Measurements from ENCODE around the gene EPM2A.

The EPM2A gene

DNA sequence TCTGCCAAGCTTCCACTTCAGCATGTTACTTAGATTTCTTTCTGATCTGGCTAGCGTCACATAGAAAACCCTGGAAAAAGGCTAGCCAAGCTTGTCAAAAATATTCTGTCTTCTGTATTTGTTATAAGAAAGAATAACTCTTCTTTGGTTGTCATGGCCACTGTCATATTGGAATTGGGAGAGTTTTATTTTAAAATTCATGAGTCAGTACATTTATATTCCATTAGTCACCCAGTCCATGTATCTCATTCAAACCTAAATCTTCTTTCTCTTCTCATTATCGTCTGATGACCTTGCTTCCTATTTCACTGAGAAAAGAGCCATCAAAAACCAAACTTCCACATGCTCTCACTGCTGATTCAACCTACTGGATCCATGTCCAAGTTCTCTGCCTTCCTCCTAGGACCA, 65.7 kb downstream of the EPM2A start:
- DNase-seq, result peak; percentile 86

DNA sequence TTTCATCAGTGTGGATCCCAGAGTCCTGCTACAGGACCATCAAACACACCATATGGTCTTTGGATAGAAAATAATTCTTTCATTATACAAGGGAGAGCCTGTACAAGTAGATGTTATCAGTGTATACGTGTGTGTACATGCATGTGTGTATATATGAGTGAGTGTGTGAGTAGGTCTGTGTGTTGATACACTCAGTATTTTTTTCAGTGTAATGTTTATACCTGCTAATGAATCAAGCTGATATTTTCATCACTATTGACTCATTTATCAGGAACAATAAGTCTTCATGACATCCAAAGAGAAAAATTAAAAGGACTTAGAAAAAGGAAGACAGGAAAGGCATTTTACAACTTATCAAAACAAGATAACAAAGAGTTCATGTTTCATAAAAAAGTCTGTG, 66.5 kb downstream of the EPM2A start:
- no peak for DNase-seq

DNA sequence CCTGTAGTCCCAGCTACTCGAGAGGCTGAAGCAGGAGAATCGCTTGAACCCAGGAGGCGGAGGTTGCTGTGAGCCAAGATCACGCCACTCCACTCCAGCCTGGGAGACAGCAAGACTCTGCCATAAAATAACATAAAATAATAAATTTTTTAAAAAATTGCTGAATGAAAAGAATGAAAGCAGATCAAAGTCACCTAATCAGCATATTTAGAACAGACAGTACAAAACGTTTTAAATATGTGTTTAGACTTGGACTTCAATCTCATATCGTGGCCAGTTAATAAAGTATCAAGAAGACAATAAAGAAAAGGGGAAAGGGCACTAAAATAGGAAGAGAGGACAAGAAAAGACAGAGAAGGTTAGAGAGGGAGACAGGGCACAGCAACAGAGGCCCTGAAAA, 74.6 kb downstream of the EPM2A start:
- no peak for DNase-seq

DNA sequence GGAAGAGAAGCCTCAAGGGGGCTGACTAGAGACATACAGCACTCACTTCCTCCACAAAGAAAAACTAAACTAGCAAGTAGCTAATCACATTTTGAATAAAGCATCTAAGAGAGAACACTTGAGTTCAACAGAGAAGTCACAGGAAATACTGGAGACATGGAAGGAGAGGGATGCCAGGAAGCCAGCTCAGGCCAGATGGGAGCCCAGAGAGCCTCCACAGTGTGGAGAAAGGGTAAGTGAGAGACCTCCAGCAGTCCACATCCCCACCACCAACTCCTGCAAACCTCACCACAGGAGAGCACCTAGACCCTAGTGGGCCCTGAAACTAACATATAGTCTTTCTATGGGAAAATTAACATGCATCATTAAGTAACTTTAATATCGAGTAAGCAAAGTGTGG, 79.2 kb downstream of the EPM2A start:
- no peak for DNase-seq

DNA sequence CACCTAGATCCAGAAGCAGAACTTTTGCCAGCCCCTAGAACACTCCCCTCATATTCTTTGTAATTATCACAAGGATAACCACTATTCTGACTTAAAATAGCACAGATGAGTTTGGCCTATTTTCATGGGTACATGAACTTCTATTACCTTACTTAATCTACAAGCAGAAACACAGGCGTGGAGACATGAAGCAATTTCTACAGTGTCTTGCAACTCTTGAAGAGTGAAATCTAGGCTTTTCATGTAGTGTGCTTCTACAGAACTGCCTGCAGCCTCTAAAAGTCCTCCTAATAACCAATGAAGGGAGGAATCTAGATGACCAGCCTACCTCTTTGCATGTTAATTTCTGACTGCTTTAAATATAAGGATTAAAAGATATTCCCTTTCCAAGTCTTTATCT, 82.7 kb downstream of the EPM2A start:
- no peak for DNase-seq

DNA sequence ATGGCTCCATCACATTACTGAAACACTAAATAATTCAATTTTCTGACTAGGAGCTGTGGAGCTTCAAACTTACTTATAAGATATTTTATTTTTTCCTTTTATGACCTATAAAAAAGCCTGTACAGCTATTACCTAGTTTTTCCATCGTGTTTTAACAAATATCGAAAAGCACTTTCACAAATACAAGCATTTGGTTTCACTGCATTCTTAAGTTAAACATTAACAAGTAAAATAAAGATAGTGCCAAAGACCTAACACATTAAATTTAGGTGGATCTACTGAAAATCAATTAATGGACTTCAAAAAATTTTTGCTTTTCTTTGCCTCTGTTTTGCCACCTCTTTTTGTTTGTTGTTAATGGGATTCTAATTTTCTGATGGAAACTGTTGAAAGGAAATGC, 83.3 kb downstream of the EPM2A start:
- no peak for DNase-seq

DNA sequence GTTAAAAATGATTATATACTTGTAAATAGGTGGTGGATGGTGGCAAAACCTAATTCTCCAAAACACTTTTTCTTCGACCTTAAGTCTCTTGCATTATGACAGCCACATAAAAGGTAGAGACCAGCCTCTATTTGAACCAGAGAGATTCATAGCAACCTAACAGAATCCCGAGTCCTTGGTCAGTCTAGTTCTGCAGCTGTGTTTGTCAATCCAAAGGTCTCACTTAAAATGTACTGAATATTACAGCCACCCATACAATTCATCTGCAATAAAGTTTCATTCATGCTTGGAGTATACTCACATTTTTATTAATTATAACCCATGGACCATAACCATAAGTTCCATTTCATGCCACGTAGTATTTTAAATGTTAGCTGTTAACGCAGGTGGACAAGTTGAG, 87.2 kb downstream of the EPM2A start:
- DNase-seq, result no peak

DNA sequence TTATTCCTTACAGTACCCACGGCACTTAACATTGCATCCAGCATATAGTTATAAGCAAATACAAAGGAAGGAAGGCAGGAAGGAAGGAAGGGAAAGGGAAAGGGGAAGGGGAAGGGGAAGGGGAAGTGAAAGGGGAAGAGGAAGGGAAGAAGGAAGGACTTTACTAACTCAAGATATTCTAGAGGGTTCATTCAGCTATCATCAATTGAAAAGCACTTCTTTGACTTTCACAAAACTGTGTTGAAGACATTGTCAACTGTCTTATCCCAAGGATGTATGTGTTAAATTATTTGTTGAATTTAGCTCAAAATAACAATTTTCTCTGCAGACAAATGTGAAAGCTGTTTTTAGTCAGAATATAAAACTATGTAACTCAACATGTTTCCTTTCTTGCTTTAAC, 87.7 kb downstream of the EPM2A start:
- DNase-seq, result no peak

DNA sequence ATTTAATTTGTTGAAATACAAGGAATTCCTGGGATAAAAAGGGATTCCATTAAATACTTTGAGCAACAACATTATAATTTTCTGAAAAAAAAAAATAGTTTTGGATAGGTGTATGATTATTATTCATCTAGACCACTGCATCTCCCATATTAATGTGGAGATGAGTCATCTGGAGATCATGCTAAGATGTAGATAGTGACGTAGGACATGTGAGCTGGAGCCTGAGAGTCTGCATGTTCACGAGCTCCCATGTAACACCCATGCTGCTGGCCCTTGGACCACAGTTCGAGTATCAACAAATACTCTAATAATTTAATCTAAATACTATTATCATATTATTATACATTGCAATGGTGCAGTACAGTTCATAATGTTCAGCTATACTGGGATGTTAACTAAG, 91.6 kb downstream of the EPM2A start:
- peak; percentile 26 for DNase-seq

DNA sequence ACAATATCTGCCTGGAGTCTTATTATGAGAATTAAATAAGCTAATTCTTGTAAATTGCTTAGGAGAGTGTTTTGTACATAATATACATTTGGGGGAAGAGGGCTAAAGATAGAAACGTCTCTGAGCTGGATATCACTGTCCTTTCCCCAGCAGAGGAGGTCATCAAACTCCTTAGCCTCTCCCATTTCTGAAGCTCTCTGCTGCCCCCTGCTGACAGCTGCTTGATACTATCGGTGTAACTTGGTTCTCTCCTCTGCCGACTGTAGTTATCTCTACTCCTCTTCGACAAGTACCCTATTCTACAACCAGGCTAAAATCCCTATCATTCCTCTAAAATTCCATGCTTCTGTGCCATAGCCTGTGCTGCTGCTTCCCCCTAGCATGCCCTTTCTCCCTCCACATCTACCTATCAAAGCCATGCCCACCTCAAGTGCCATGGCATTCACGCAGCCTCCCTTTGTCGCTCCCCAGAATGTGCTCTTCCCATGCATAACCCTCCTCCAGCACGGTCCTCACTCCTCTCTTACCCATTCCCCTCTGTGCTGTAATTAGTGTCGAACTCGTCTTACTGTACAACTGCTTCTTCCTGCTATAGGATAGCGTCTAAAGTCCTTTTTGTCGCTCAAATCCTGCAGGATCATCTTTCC, 101.2 kb downstream of the EPM2A start:
- DNase-seq, result peak; percentile 78

DNA sequence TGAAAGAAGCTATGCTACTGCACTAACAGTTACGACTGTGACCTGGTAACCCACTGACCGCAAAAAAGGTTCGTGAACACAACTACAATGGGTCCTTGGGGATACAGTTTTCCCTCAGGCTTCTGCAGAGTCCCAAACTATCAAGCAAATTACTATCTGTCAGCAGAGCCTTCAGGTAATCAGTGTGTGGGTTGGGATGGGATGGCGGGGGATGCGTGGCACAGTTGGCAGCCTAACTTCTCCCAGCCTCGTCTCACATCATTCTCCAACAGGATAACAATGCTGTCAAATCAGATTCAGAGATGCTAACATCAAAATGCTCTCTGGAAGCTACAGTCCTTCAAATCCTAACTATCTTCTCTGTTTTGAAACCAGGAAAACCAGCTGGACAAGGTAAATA, 102.3 kb downstream of the EPM2A start:
- no peak for DNase-seq

DNA sequence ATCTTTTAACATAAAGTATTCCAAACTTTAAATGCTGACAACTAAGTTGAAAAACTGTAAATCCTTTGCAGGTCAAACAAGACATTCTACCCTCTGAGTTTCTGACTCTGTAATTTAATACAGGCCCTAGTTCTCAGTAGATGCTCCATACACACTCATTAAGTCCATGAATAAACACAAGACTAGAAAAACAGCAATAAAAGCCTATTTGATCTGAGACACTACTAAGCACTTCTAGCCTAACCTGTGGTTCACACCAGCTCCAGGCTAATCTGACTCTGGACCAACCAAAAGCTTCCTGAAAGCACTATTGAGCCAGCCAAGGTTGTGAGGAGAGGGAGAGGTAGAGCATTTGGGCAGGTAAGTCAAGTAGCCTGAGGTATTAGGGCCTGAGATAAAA, 103.9 kb downstream of the EPM2A start:
- DNase-seq, result no peak

DNA sequence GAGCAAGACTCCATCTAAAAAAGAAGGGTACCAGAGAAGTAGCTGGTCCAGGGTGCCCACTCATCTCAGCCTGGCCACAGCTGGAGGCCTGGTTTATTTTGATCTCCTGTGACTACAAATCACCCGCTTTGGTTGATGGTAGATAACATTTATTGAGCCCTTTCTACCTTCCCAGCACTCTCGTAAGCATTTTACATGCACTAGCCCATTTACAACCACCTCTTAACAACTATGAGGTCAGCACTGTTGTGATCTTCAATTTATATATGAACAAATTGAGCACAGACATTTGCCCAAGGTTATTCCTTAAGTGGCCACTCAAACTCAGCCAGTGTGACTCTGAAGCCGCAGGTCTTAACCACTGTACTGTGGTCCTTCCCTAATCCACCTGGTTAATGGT, 104.7 kb downstream of the EPM2A start:
- no peak for DNase-seq

DNA sequence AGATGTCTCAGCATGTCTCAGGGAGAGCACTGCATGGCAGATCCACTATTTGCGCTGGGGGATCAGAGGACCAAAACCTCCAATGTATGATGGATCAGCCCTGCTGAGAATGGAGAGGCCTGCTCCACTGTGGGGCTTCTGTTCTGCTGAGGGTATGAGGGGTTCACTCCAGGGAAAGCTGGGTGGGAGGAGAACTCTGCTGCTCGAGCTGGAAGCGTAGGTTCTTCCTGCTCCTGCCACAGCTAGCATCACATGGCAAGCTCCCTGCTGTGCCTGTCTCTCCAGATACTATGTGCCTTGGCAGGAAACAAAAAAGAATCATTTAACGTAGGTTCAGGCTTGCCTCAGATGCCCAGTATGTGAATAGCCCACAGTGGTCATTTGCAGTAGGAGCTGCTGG, 105.8 kb downstream of the EPM2A start:
- DNase-seq, result no peak

DNA sequence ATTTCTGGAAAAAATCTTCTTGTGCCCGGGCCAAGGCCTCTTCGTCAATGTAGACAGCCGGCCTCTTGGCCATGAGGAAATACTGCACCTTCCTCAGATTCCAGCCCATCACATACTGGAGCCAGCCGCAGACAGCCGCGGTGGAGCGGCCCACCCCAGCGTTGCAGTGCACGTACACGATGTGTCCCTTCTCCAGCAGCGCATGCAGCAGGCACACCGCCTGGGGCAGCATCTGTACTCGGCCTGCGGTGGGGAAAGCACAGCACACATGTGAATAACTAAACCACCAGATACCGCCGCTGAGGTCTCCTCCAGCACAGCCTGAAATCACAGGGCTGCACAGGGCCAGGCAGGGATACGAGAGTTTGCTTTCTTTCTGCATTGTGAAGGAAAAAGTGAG, 107.9 kb downstream of the EPM2A start:
- no peak for DNase-seq

DNA sequence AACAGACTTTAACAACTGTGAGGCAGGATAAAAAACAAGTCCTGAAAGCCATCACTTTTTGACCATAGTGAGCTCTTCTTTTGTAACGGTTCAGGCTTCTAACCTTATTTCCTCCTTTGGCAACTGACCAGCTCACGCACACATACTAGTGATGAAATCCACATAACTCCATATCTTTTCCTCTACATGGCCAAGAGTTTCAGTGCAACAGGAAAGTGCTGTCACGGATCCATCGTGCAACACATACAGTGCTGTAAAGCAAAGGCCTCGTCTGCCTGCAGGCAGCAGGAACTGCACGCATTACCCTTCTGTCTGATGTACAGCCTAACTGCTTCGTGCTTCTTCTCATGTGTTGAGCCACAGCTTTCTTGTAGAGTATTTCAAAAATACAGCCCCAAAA, 108.5 kb downstream of the EPM2A start:
- no peak for DNase-seq

DNA sequence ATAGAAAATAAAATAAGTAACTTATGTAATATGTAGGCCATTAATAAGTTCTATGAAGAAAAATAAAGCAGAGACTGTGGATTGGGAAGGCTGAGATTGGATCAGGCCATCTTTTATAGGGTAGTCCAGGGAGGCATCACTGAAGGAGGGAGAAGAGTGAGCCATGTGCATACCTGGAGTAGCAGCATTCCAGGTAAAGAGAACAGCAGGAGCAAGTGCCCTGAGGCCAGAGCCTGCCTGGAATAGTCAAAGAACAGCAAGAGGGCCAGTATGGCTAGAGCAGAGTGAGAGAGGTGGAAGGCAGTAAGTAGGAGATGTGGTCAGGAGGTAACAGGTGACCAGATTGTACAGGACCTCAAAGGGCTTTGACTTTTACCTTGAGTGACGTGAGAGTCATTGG, 112.1 kb downstream of the EPM2A start:
- no peak for DNase-seq

DNA sequence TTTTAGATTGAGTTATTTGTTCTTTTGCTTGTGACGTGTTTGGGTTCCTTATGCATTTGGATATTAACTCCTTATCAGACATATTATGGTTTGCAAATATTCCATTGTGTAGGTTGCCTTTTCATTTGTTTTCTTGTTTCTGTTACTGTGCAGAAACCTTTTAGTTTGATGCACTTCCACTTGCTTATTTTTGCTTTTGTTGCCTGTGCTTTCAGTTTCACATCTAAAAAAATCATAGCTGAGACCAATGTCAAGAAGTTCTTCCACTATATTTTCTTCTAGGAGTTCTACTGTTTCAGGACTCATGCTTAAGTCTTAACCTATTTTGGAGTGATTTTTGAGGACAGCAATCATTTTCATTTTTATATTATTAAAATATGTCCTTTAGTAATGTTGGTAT, 113.5 kb downstream of the EPM2A start:
- no peak for DNase-seq

DNA sequence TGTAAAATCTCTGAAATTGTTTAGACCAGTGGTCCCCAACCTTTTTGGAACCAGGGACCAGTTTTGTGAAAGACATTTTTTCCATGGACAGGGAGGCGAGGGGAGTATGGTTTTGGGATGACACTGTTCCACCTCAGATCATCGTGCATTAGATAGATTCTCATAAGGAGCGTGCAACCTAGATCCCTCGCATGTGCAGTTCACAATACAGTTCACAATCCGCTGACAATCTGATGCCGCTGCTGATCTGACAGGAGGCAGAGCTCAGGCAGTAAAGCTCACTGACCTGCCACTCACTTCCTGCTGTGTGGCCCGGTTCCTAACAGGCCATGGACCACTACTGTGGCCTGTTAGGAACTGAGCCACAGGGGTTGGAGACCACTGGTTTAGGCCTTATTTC, 115.2 kb downstream of the EPM2A start:
- no peak for DNase-seq

DNA sequence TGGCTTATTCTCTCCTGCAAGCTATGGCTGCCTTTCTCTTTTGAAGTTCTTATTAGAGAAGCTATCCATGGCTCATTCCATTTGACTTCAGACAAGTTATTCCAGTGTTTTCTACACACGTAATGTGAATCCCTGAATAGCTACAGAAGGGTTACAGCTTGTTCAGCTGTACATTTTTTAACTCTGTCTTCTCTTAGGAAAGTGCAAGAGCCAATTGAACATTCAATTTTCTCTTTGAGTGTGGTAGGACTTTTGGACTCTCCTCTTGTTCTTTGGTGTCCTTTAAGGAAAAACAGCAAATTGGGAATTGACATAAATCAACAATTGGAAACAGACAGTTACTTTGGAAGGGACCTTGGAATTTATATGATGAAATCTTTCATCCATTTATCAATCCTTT, 125.8 kb downstream of the EPM2A start:
- DNase-seq, result no peak

DNA sequence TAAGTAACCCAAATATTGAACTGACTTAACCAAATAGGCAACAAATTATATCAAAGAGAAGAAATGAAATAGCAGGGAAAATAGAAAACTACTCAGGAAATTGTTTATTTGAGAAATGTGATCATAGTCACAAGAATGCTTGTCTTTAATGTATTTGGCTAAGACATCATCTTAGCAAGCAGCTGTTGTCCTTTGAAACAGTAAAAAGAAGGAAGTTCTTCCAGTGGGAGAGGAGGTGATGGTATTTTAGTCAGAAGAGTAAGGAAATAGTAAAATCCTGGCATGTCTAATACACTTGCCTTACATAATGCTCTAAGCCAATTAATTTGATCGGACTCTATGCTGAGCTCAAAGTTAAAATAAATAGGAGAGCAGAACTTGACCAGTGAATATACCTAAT, 126.5 kb downstream of the EPM2A start:
- no peak for DNase-seq

DNA sequence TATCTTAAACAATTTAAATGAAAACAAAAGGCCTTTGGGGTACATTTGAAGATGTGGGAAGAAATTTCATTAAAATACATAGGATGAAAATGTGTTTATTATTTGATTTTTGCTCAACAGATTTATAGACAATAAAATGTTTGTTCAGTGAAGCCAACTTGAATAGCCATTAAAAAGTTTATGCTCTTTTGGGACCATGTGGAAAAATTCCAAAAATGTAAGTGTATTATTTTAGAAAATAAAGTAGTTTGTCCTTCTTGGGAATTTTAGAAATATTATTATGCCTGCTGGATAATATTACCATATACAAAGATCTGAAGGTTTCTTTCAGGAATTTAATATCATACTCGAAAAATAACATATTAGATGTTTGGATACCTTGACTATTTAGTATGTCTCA, 131.3 kb downstream of the EPM2A start:
- DNase-seq, result no peak

DNA sequence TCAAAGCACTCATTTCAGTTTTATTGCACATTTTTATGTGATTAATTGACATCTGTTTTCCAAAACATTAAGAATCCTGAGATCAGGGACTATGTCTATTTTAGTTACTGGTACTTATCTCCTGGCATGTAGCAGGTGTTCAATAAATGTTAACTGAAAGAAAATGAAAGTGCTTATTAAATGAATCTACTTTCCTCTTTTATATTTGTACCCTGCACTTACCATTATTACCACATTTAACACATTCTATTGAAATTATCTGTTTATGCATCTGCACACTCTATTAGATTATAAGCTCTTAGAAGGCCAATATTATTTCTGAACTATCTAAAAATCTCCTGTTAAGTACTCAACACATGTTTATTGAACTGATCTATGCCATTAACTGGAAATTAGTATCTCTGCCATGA, 131.9 kb downstream of the EPM2A start:
- DNase-seq, result no peak

DNA sequence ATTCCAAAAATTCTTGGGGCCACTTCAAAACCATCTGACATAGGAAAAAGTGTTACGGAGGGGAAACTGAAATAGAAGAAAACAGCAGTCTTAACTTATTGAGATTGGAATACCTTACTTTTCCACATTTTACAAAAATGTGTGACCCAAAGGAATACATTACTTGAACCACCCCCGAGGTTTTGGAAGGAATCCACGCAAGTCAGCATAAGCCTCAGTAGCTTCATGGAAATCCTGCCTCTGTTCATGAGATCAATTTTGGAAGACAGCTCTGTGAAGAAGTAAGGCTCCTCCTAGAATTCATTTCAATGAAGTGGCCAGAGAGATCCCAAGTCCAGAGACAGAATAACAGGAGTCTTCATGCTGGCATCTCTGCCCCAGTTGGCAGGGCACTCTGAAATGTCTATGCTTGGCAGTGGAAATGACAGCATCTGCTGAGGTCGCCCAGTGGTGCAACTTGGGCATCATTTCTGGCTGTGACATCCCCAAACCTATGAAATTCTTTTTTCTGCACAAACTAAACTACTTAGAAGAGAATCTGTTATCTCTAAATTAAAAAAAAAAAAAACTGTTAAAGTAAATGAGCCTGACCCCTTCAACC, 132.5 kb downstream of the EPM2A start:
- no peak for DNase-seq

DNA sequence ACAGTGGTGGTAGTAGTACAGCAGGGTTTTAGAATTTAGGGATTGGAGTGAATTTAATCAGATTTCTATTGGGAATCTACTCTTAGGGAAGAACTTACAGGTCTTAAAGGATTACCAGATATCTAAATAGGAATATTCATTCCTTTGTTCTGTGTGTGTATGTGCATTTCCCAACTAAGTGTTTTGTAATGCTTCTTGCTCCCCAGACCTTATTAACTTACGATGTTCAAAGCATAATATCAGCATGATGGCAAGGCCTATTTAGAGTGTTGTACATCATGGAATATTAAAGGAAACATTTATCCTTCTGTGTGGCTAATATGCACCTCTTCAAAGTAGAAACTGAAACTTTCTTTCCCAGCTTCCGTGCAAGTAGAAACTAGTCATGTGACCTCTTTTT, 133.9 kb downstream of the EPM2A start:
- no peak for DNase-seq

Measured in EL (cell line).